HepG2 (cell line): ENCODE measurements around the gene HRH3. TPM values are rescaled to one million over a fixed set of nuclear protein-coding genes. Genes with fewer than 3 reads are reported as not detected.

Source experiments
- CAMTA2 ChIP-seq: sonication (generic); formaldehyde crosslinking; IDR thresholded peaks from 2 replicates; pipeline ENCODE4 v1.4.0; 2020; ENCODE audit warnings: mild to moderate bottlenecking, missing genetic modification reagents, borderline replicate concordance
- FLYWCH1 ChIP-seq: sonication (generic); formaldehyde crosslinking; IDR thresholded peaks from 2 replicates; pipeline ENCODE4 v1.8.1; 2023; ENCODE audit warnings: mild to moderate bottlenecking, missing genetic modification reagents
- FOXO1 ChIP-seq: sonication (generic); formaldehyde crosslinking; IDR thresholded peaks from 2 replicates; pipeline ENCODE4 v1.4.0; 2020; ENCODE audit warnings: missing genetic modification reagents
- GZF1 ChIP-seq: sonication (generic); formaldehyde crosslinking; IDR thresholded peaks from 2 replicates; pipeline ENCODE4 v1.5.1; 2020; ENCODE audit warnings: mild to moderate bottlenecking, missing genetic modification reagents
- HMGA1 ChIP-seq: sonication (generic); formaldehyde crosslinking; conservative IDR thresholded peaks from 2 replicates; pipeline ENCODE4 v1.4.0; 2020; ENCODE audit warnings: missing genetic modification reagents
- KAT8 ChIP-seq: IDR thresholded peaks from 2 replicates; pipeline ENCODE4 v1.6.1; 2016; ENCODE audit warnings: missing genetic modification reagents, missing compliant biosample characterization
- KDM5A ChIP-seq: fragments of 200-600 bp; sonication (generic); IDR thresholded peaks from 2 replicates; pipeline ENCODE4 v1.7.0; 2018; ENCODE audit warnings: antibody characterized with exemption, mild to moderate bottlenecking, low read length, borderline replicate concordance
- MATR3 ChIP-seq: sonication (generic); formaldehyde crosslinking; IDR thresholded peaks from 2 replicates; pipeline ENCODE4 v1.4.0; 2020; ENCODE audit warnings: missing genetic modification reagents
- MTERF4 ChIP-seq: sonication (generic); formaldehyde crosslinking; IDR thresholded peaks from 2 replicates; pipeline ENCODE4 v1.8.0; 2023; ENCODE audit warnings: mild to moderate bottlenecking, missing genetic modification reagents
- MYNN ChIP-seq: sonication (generic); formaldehyde crosslinking; IDR thresholded peaks from 2 replicates; pipeline ENCODE4 v1.4.0; 2020; ENCODE audit warnings: mild to moderate bottlenecking, low read depth, missing genetic modification reagents
- PCBP1 ChIP-seq: fragments of 200-400 bp; formaldehyde crosslinking; IDR thresholded peaks from 2 replicates; pipeline ENCODE4 v1.6.1; 2017; ENCODE audit warnings: mild to moderate bottlenecking, low read depth, low read length, borderline replicate concordance
- RNF219 ChIP-seq: sonication (generic); formaldehyde crosslinking; IDR thresholded peaks from 2 replicates; pipeline ENCODE4 v1.5.0; 2020; ENCODE audit warnings: mild to moderate bottlenecking, missing genetic modification reagents
- TBL1XR1 ChIP-seq: fragments of 150-350 bp; IDR thresholded peaks from 2 replicates; pipeline ENCODE4 v1.6.1; 2014; ENCODE audit warnings: borderline replicate concordance, low read length; ENCODE audit not compliant: partially characterized antibody
- YEATS4 ChIP-seq: sonication (generic); formaldehyde crosslinking; IDR thresholded peaks from 2 replicates; pipeline ENCODE4 v1.4.0; 2020; ENCODE audit warnings: missing genetic modification reagents, borderline replicate concordance
- ZBTB1 ChIP-seq: sonication (generic); formaldehyde crosslinking; IDR thresholded peaks from 2 replicates; pipeline ENCODE4 v1.4.0; 2020; ENCODE audit warnings: missing genetic modification reagents, borderline replicate concordance
- ZFY ChIP-seq: sonication (generic); formaldehyde crosslinking; IDR thresholded peaks from 2 replicates; pipeline ENCODE4 v1.4.0; 2020; ENCODE audit warnings: missing genetic modification reagents
- ZMYM2 ChIP-seq: sonication (generic); formaldehyde crosslinking; IDR thresholded peaks from 2 replicates; pipeline ENCODE4 v1.8.0; 2022; ENCODE audit warnings: mild to moderate bottlenecking, missing genetic modification reagents
- ZNF430 ChIP-seq: sonication (generic); formaldehyde crosslinking; IDR thresholded peaks from 2 replicates; pipeline ENCODE4 v1.9.0; 2021; ENCODE audit warnings: mild to moderate bottlenecking, missing genetic modification reagents
- ZNF567 ChIP-seq: sonication (generic); formaldehyde crosslinking; IDR thresholded peaks from 2 replicates; pipeline ENCODE4 v1.8.1; 2023; ENCODE audit warnings: mild to moderate bottlenecking, missing genetic modification reagents, borderline replicate concordance
- polyA plus RNA-seq, 8 experiments: library from polyadenylated mRNA; depleted of rRNA in 3 of 8; stranded (reverse) in 7 of 8; unstranded in 1 of 8; fragments of >200 nt; fragmentation: Illumina TruSeq in 4 of 8; extraction: Trizol in 4 of 8; gene quantifications; 2 replicates each; pipeline versions ENCODE4 v1.2.1 to v1.2.3, GENCODE V29; 2011 to 2016; ENCODE audit warnings: low read depth in 4 of 8, missing spikeins in 1 of 8, mixed read lengths in 1 of 8; ENCODE audit not compliant: insufficient read depth in 1 of 8
- total RNA-seq, 5 experiments: library from RNA; depleted of rRNA; stranded (reverse); fragments of >200 nt; fragmentation: Illumina TruSeq; extraction: Trizol; gene quantifications; 2 replicates each; pipeline ENCODE4 v1.2.3, GENCODE V29; 2016; ENCODE audit warnings: low read depth in 1 of 5
- TF ChIP-seq, protein P1 (sequence below): sonication (generic); formaldehyde crosslinking; IDR thresholded peaks from 2 replicates; pipeline ENCODE4 v1.5.1; 2020; ENCODE audit warnings: mild to moderate bottlenecking, moderate library complexity, missing genetic modification reagents
- TF ChIP-seq, protein P2 (sequence below): sonication (generic); formaldehyde crosslinking; IDR thresholded peaks from 2 replicates; pipeline ENCODE4 v1.5.1; 2020; ENCODE audit warnings: missing genetic modification reagents, mild to moderate bottlenecking, borderline replicate concordance

Gene HRH3
- total and polyA plus RNA-seq, 2 of the 13 experiments (the other 11 are each of a cell fraction or from before 2014, with no cell fraction given), result 0.18 TPM; not detected in 1

DNA sequence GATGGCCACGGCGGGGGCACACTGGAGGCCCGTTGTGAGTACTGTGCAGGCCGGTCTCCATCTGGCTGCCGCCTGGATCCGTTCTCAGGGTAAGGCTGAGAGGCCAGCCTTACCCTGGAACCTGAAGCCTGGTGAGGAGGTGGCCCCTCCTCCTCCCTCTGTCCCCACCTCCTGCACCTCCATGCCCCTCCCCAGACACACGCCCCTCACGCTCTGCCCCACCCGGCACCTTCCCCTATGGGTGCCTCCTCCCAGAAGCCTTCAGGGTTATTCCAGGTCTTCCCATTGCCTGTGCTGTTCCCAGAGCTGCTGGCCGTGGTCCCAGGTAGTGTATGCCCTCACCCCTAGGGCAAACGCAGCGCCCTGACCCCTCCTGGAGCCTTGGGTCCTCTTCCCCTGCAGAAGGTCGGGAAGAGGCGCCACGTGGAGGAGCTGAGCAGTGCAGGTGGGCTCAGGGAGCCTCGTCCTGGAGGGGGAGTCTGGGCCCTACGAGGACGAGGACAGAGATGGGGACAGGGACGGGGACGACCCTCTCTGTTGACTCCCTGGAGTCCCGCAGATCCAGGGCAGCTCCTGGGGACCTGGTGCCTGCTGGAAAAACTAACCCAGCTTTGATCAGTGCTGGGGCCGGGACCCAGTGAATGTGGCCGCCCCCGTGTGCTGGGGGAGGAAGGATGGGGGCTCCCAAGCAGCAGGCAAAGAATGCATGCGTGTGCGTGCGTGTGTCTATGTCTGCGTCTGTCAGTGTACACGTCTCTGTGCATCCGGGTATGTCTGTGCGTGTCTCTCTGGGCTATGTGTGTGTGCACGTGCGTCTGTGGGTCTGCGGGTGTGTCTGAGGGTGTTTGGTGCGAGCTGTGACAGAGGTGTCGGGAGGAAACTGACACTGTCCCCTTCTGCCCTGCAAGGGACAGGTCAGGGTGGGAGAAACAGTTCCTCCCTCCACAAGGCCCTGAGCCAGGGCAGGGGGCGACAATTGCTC is 8.2 kb upstream of the HRH3 start (continued):
- TF ChIP-seq, protein P1, sequence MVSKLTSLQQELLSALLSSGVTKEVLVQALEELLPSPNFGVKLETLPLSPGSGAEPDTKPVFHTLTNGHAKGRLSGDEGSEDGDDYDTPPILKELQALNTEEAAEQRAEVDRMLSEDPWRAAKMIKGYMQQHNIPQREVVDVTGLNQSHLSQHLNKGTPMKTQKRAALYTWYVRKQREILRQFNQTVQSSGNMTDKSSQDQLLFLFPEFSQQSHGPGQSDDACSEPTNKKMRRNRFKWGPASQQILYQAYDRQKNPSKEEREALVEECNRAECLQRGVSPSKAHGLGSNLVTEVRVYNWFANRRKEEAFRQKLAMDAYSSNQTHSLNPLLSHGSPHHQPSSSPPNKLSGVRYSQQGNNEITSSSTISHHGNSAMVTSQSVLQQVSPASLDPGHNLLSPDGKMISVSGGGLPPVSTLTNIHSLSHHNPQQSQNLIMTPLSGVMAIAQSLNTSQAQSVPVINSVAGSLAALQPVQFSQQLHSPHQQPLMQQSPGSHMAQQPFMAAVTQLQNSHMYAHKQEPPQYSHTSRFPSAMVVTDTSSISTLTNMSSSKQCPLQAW (CRISPR knock-in tag), result peak; percentile 38; the same call in 1 of the 2 replicates
- TF ChIP-seq TBL1XR1 (no peak), RNF219 (CRISPR knock-in tag) (no peak), KAT8 (CRISPR knock-in tag) (no peak), KDM5A (no peak), HMGA1 (CRISPR knock-in tag) (no peak), ZFY (0 out of 2 replicates have a peak, but pooled peaks have one; percentile 22), ZMYM2 (CRISPR knock-in tag) (no peak), MYNN (CRISPR knock-in tag) (no peak), MATR3 (CRISPR knock-in tag) (no peak), FLYWCH1 (no peak), PCBP1 (no peak), ZNF567 (CRISPR knock-in tag) (0 out of 2 replicates have a peak, but pooled peaks have one; percentile 46), FOXO1 (CRISPR knock-in tag) (no peak), MTERF4 (CRISPR knock-in tag) (0 out of 2 replicates have a peak, but pooled peaks have one; percentile 5), ZNF430 (0 out of 2 replicates have a peak, but pooled peaks have one; percentile 24), YEATS4 (CRISPR knock-in tag) (no peak), CAMTA2 (0 out of 2 replicates have a peak, but pooled peaks have one; percentile 27), ZBTB1 (CRISPR knock-in tag) (no peak), GZF1 (CRISPR knock-in tag) (no peak)
- TF ChIP-seq, protein P2, sequence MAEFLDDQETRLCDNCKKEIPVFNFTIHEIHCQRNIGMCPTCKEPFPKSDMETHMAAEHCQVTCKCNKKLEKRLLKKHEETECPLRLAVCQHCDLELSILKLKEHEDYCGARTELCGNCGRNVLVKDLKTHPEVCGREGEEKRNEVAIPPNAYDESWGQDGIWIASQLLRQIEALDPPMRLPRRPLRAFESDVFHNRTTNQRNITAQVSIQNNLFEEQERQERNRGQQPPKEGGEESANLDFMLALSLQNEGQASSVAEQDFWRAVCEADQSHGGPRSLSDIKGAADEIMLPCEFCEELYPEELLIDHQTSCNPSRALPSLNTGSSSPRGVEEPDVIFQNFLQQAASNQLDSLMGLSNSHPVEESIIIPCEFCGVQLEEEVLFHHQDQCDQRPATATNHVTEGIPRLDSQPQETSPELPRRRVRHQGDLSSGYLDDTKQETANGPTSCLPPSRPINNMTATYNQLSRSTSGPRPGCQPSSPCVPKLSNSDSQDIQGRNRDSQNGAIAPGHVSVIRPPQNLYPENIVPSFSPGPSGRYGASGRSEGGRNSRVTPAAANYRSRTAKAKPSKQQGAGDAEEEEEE, result no peak
